ENCODE measurements around the gene PSME3. TPM values are rescaled to one million over a fixed set of nuclear protein-coding genes. Genes with fewer than 3 reads are reported as not detected.
"Not testable (repeated sequence)": the region's sequence is repeated elsewhere in the genome, so short reads cannot be mapped to it uniquely, and the experiment has no call there.

The PSME3 gene
- total and polyA plus RNA-seq, 8 donors: 26.4 to 75.8 (median 68.7) TPM

DNA sequence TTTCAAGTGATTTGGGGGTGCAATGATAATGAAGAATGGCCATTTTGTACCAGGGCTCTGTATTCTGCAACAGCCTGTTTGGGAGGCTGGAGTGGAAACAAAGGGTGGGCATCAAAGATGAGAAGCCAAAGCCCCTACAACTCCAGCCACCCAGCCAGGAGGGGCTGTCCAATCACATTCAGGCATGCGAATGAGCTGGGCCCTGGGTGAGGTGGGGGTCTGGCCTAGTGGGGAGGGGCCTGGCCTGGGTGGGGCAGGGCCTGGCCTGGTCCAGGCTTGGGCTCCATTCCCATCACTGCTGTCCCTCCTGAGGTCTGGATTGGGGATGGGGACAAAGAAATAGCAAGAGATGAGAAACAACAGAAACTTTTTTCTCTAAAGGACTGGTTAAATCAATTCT is 24.2 kb downstream of the PSME3 start:
- Histone ChIP-seq H3K27me3 (no peaks in the 10 kb centered on the region), H3K9me3 (no peaks in the 10 kb centered on the region), H3K4me3 (no peak overlapping the region), H3K4me1 (peaks cover 0 to 34% (median 18%) of the 10 kb centered on the region in 4 donors), H3K27ac (peak overlapping the region in 2 of 5 donors; percentile 14 to 25), H3K36me3 (peaks cover 0 to 48% (median 0%) of the 10 kb centered on the region in 4 donors)
- no peak for DNase-seq
- TF ChIP-seq EP300 (IDR thresholded peaks at IDR 0.05): no peak
- TF ChIP-seq POLR2AphosphoS5 (IDR thresholded peaks at IDR 0.05): no peak
- TF ChIP-seq POLR2A (IDR thresholded peaks at IDR 0.05): no peak
- TF ChIP-seq, protein P1, sequence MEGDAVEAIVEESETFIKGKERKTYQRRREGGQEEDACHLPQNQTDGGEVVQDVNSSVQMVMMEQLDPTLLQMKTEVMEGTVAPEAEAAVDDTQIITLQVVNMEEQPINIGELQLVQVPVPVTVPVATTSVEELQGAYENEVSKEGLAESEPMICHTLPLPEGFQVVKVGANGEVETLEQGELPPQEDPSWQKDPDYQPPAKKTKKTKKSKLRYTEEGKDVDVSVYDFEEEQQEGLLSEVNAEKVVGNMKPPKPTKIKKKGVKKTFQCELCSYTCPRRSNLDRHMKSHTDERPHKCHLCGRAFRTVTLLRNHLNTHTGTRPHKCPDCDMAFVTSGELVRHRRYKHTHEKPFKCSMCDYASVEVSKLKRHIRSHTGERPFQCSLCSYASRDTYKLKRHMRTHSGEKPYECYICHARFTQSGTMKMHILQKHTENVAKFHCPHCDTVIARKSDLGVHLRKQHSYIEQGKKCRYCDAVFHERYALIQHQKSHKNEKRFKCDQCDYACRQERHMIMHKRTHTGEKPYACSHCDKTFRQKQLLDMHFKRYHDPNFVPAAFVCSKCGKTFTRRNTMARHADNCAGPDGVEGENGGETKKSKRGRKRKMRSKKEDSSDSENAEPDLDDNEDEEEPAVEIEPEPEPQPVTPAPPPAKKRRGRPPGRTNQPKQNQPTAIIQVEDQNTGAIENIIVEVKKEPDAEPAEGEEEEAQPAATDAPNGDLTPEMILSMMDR (IDR thresholded peaks at IDR 0.05): no peak
- whole genome bisulfite sequencing, 5 donors: 79 to 100% (median 91%) methylated on average over 1 of the region's 1 CpG
- intact Hi-C loops (cut with DNase I; ENCODE audit: low total_unique reads): no loop called here

DNA sequence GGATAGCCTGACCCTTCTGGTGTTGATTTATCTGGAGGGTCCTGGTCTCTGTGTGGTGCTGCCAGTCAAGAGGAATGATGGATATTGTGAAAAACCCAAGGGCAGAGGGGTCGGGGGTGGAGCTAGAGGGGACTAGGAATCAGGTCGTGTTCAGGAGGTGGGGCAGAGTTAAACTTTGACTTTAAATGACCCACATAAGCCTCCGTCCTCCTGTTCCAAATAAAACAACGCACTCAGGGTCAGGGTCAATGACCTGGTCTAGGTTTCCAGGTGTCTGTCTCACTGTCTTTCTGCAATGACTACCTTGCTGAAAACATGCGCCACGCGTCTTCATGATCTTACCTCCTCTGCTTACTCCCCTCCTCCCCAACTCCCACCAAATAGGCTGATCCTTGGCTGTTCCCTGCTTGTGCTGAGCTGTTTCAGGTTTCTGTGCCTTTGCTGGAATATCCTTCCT is 32.5 kb downstream of the PSME3 start:
- peaks cover 0 to 11% (median 2%) of the 10 kb centered on the region in 4 donors for H3K36me3 ChIP-seq
- TF ChIP-seq, protein P1 (IDR thresholded peaks at IDR 0.05): no peak
- TF ChIP-seq POLR2AphosphoS5 (IDR thresholded peaks at IDR 0.05) (no peak), EP300 (IDR thresholded peaks at IDR 0.05) (no peak), POLR2A (IDR thresholded peaks at IDR 0.05) (no peak)
- H3K27ac ChIP-seq: peak overlapping the region in 1 of 5 donors; percentile 81
- 63 to 80% (median 68%) methylated on average over 7 of the region's 7 CpGs for WGBS, 5 donors
- no peaks in the 10 kb centered on the region for H3K27me3 ChIP-seq
- H3K4me3 ChIP-seq: no peak overlapping the region
- peaks cover 8 to 36% (median 25%) of the 10 kb centered on the region in 4 donors for H3K4me1 ChIP-seq
- intact Hi-C loops (cut with DNase I; ENCODE audit: low total_unique reads): no loop called here
- H3K9me3 ChIP-seq: peaks cover 0 to 3% (median under 1%) of the 10 kb centered on the region in 4 donors
- DNase-seq: no peak

DNA sequence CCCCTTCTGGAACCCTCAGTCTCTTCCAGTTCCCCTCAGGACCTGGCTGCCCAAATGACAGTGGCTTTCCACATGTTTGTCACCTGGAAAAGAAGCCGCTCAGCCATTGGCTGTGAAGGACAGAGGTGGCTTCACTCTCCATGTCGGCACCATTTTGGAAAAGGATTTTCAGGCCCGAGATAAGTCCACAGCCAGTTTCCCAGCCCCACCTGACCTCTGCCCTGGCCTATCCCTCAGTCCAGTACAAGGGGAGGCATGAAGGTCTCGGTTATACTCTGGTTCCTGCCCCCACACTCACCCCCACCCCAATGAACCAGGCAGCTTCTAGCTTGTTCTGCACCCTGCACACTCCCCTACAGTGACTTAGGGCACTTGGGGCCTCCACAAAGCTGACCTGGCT is 33.0 kb downstream of the PSME3 start:
- Histone ChIP-seq H3K36me3 (peaks cover 0 to 11% (median 3%) of the 10 kb centered on the region in 4 donors), H3K27ac (peak overlapping the region in 1 of 5 donors; percentile 81), H3K9me3 (peaks cover 0 to 7% (median 3%) of the 10 kb centered on the region in 4 donors), H3K4me3 (no peak overlapping the region), H3K27me3 (no peaks in the 10 kb centered on the region), H3K4me1 (peaks cover 8 to 36% (median 25%) of the 10 kb centered on the region in 4 donors)
- 73 to 93% (median 85%) methylated on average over 4 of the region's 4 CpGs for WGBS, 5 donors
- DNase-seq: no peak
- intact Hi-C loops (cut with DNase I; ENCODE audit: low total_unique reads): no loop called here
- TF ChIP-seq POLR2AphosphoS5 (IDR thresholded peaks at IDR 0.05) (no peak), EP300 (IDR thresholded peaks at IDR 0.05) (no peak)

DNA sequence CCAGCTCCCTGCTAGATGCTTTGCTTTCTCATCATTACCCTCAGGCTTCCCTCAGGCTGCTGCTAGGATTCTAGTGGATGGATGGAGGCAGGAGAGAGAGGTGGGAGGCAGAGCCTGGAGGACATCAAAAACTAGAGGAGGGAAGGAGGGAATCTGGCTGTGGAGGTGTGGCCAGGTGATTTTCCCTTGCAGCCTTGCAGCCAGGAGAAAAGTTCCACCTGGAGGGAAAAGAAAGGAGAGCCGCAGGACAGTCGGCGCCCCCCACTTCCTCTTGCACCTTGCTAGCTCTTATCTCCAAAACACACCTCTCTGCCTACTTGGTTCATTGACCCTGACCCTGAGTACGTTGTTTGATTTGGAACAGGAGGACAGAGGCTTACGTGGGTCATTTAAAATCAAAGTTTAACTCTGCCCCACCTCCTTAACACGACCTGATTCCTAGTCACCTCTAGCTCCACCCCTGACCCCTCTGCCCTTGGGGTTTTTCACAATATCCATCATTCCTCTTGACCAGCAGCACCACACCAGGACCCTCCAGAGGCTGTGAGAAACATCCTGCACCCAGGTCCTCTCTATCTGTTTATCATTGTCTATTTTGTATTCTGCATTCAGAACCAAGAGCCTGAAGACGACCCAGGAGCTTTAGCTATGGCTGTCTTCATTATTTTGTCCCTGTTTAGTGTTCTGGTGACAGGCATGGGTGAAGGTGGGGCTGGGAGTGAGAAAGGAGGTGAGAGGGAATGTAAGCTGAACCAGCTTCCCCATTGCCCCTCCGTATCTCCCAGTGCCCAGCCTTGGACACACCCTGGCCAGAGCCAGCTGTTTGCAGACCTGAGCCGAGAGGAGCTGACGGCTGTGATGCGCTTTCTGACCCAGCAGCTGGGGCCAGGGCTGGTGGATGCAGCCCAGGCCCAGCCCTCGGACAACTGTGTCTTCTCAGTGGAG is 33.7 kb downstream of the PSME3 start:
- H3K4me3 ChIP-seq: no peak overlapping the region
- H3K4me1 ChIP-seq: peaks cover 8 to 36% (median 25%) of the 10 kb centered on the region in 4 donors
- intact Hi-C loops (cut with DNase I; ENCODE audit: low total_unique reads): no loop called here
- no peaks in the 10 kb centered on the region for H3K27me3 ChIP-seq
- peak overlapping the region in 1 of 5 donors; percentile 24 for H3K27ac ChIP-seq
- H3K9me3 ChIP-seq: peaks cover 0 to 7% (median 3%) of the 10 kb centered on the region in 4 donors
- TF ChIP-seq, protein P1 (IDR thresholded peaks at IDR 0.05): no peak
- TF ChIP-seq POLR2AphosphoS5 (IDR thresholded peaks at IDR 0.05): no peak
- no peak for TF ChIP-seq POLR2A (IDR thresholded peaks at IDR 0.05)
- no peak for TF ChIP-seq EP300 (IDR thresholded peaks at IDR 0.05)
- WGBS, 5 donors: 26 to 55% (median 36%) methylated on average over 11 to 12 of the region's 12 CpGs
- H3K36me3 ChIP-seq: peaks cover 0 to 12% (median 4%) of the 10 kb centered on the region in 4 donors
- peak in 1 of 2 donors; percentile 47 for DNase-seq

DNA sequence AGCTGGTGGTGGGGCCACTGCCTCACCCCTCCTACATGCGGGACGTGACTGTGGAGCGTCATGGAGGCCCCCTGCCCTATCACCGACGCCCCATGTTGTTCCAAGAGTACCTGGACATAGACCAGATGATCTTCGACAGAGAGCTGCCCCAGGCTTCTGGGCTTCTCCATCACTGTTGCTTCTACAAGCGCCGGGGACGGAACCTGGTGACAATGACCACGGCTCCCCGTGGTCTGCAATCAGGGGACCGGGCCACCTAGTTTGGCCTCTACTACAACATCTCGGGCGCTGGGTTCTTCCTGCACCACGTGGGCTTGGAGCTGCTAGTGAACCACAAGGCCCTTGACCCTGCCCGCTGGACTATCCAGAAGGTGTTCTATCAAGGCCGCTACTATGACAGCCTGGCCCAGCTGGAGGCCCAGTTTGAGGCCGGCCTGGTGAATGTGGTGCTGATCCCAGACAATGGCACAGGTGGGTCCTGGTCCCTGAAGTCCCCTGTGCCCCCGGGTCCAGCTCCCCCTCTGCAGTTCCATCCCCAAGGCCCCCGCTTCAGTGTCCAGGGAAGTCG is 34.6 kb downstream of the PSME3 start:
- H3K27ac ChIP-seq; H3K4me3 ChIP-seq; intact Hi-C loops (cut with DNase I; ENCODE audit: low total_unique reads); H3K27me3 ChIP-seq; DNase-seq; H3K9me3 ChIP-seq: not testable (repeated sequence)
- Histone ChIP-seq H3K4me1 (peaks cover 8 to 36% (median 25%) of the 10 kb centered on the region in 4 donors), H3K36me3 (peaks cover 0 to 20% (median 8%) of the 10 kb centered on the region in 4 donors)
- 82 to 95% (median 92%) methylated on average over 7 to 21 of the region's 21 CpGs for WGBS, 5 donors
